Esophagus muscularis mucosa (tissue), 3 donors: ENCODE results near the gene CMTM8.

Experiments
- POLR2A ChIP-seq: fragments of 450-650 bp; IDR thresholded peaks from one replicate; pipeline ENCODE4 v1.6.1; 2017; ENCODE audit warnings: antibody characterized with exemption, moderate library complexity, mild to moderate bottlenecking, low read depth
- POLR2AphosphoS5 ChIP-seq, 2 donors: sonication (generic); formaldehyde crosslinking; IDR thresholded peaks; one replicate each; pipeline ENCODE4 v1.6.1; 2017; ENCODE audit warnings: antibody characterized with exemption in 2 of 2
- TF ChIP-seq, protein P1 (sequence below), 3 experiments: fragments of 200-600 bp in 2 of 3; fragments of 450-650 bp in 1 of 3; sonication (generic) in 2 of 3; IDR thresholded peaks; one replicate each; pipeline ENCODE4 v1.5.1; 2017 to 2019; ENCODE audit warnings: antibody characterized with exemption in 3 of 3, mild to moderate bottlenecking in 2 of 3, moderate library complexity in 1 of 3

DNA sequence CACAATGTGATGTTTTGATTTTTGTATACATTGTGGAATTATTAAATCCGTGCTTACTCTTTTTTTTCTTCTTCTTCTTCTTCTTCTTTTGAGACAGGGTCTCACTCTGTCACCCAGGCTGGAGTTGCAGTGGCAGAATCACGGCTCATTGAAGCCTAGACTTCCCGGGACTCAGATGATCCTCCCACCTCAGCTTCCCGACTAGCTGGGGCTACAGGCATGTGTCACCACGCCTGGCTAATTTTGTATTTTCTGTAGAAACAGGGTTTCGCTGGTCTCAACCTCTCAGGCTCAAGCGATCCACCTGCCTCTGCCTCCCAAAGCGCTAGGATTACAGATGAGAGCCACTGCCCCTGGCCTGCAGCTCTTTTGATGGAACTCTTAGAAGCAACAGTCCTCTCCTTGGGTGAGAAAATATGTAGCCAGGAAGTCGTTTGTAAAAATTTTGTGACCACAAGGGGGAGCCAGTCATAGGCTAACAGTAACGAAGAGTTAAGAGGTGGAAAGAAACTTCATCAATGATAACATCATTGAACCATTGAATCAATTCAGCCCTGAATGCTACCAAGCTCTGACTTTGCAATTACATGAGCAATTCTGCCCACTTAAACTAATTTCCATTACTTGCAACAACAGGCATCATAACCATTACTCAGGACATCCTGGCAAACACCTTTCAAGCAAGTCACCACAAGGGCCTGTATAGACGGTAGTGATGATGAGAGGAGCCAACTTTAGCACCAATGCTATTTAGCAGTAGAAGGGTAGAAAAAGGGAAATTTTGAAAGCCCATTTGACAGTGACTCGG is 136.5 kb downstream of the CMTM8 start:
- TF ChIP-seq POLR2A: no peak
- TF ChIP-seq, protein P1, sequence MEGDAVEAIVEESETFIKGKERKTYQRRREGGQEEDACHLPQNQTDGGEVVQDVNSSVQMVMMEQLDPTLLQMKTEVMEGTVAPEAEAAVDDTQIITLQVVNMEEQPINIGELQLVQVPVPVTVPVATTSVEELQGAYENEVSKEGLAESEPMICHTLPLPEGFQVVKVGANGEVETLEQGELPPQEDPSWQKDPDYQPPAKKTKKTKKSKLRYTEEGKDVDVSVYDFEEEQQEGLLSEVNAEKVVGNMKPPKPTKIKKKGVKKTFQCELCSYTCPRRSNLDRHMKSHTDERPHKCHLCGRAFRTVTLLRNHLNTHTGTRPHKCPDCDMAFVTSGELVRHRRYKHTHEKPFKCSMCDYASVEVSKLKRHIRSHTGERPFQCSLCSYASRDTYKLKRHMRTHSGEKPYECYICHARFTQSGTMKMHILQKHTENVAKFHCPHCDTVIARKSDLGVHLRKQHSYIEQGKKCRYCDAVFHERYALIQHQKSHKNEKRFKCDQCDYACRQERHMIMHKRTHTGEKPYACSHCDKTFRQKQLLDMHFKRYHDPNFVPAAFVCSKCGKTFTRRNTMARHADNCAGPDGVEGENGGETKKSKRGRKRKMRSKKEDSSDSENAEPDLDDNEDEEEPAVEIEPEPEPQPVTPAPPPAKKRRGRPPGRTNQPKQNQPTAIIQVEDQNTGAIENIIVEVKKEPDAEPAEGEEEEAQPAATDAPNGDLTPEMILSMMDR (IDR thresholded peaks at IDR 0.05): peak; percentile 61 to 71 (median 69)
- TF ChIP-seq POLR2AphosphoS5 (IDR thresholded peaks at IDR 0.05): no peak
